Adrenal gland (tissue), 12 donors: ENCODE data around the gene LGALS3BP. TPM values are rescaled to one million over a fixed set of nuclear protein-coding genes. Genes with fewer than 3 reads are reported as not detected.

ENCODE experiments used
- DNase-seq, 7 donors: peaks; one replicate each; pipeline ENCODE4 v3.0.0-alpha.2; 2019 to 2020
- H3K27ac ChIP-seq, 5 donors: fragments of 200-600 bp; sonication (generic) in 4 of 5; 1 replicate in 3 of 5; 2 replicates in 2 of 5; pipeline versions ENCODE4 v1.5.1 to v1.8.0; 2016 to 2020; ENCODE audit warnings: mild to moderate bottlenecking in 1 of 5
- H3K27me3 ChIP-seq: fragments of 200-600 bp; 2 replicates; pipeline ENCODE4 v1.8.0; 2021
- H3K36me3 ChIP-seq, 2 donors: fragments of 200-600 bp; replicated peaks in 1 of 2; 1 replicate in 1 of 2; 2 replicates in 1 of 2; pipeline versions ENCODE4 v1.5.1 to v1.8.0; 2018 to 2022
- H3K4me1 ChIP-seq, 2 donors: fragments of 200-600 bp; replicated peaks in 1 of 2; 1 replicate in 1 of 2; 2 replicates in 1 of 2; pipeline versions ENCODE4 v1.5.1 to v1.8.0; 2018 to 2021
- H3K4me3 ChIP-seq, 4 donors: fragments of 200-600 bp; sonication (generic) in 3 of 4; one replicate each; pipeline ENCODE4 v1.5.1; 2016 to 2018
- H3K9me3 ChIP-seq, 3 donors: fragments of 200-600 bp; sonication (generic) in 1 of 3; replicated peaks in 1 of 3; 1 replicate in 2 of 3; 2 replicates in 1 of 3; pipeline versions ENCODE4 v1.5.1 to v1.8.0; 2016 to 2021
- POLR2A ChIP-seq, 2 donors: fragments of 450-650 bp; IDR thresholded peaks; one replicate each; pipeline ENCODE4 v1.6.1; 2017; ENCODE audit warnings: antibody characterized with exemption in 2 of 2, mild to moderate bottlenecking in 2 of 2, moderate library complexity in 1 of 2
- WGBS, 4 donors: extraction: QIAGEN DNeasy Blood & Tissue Kit in 2 of 4; methylation state at CpG; one replicate each; pipeline versions ENCODE4 v1.1.5 to v1.1.7; 2013 to 2017; 5-methylcytosine and 5-hydroxymethylcytosine counted together
- intact Hi-C, 2 donors: fragments of 100-400 bp; cut with DNase I; formaldehyde crosslinking; loops; one replicate each; pipeline versions ENCODE4 v1.14.1 to v1.15.0; 2022 to 2023
- polyA plus RNA-seq, 3 donors: library from polyadenylated mRNA; stranded (reverse); fragments of 200-250 nt in 2 of 3; fragments of 350-450 nt in 1 of 3; fragmentation: Illumina TruSeq in 1 of 3; extraction: RNeasy Lipid Tissue Mini Kit (QIAGEN cat#74804) in 1 of 3; gene quantifications; one replicate each; pipeline ENCODE4 v1.2.3, GENCODE V29; 2013 to 2014
- total RNA-seq, 9 donors: library from RNA; depleted of rRNA in 4 of 9; stranded (reverse); fragments of >200 nt in 4 of 9; fragments of 120-200 nt in 1 of 9; fragmentation: NEBNext Ultra II Directional in 1 of 9; extraction: Animal tissue kit (Norgen Biotek cat#: 25700) in 1 of 9; gene quantifications; one replicate each; pipeline versions ENCODE4 v1.1.0 to v1.2.4, GENCODE V29; 2013 to 2023
- TF ChIP-seq, protein P1 (sequence below), 6 experiments: fragments of 450-650 bp in 4 of 6; fragments of 200-600 bp in 2 of 6; sonication (generic) in 1 of 6; IDR thresholded peaks; 1 replicate in 5 of 6; 2 replicates in 1 of 6; pipeline versions ENCODE4 v1.5.1 to v1.8.0; 2016 to 2021; ENCODE audit warnings: antibody characterized with exemption in 6 of 6, mild to moderate bottlenecking in 2 of 6, moderate library complexity in 1 of 6
- donor health status: healthy with polysubstance abuse.
- donor health status: Bipolar disorder and iron deficiency.
- donor health status: DM: yes; HTN: yes; CAD: no.
- donor health status: DM: no; HTN: no; CAD: no.
- donor health status: DM: no; HTN: no; CAD: no.
- donor health status: DM: yes; HTN: yes; CAD: no.

LGALS3BP gene
- total and polyA plus RNA-seq, 12 donors, result 144 to 1,588 (median 726) TPM

DNA sequence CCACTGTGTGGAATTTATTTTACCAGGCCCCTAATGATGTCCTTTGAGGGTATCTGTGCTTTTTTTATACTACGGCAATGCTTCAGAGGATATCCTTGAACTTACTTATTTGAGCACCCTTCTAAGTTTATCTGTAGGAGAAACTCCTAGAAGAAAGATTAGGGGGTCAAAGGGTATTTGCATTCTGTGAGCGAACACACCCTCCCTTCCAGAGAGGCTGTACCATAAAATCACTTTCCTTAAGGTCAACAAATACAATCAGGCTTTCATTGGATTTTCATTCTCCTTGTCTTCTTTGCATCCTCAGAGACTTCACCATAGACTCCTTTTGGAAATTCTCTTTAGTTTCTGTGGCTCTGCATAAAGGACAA is 39.5 kb upstream of the LGALS3BP start:
- no peak for DNase-seq
- Histone ChIP-seq H3K4me3 (no peak overlapping the region), H3K27me3 (no peaks in the 10 kb centered on the region), H3K4me1 (peaks cover 25 to 49% of the 10 kb centered on the region in 2 donors), H3K9me3 (no peaks in the 10 kb centered on the region), H3K36me3 (no peaks in the 10 kb centered on the region), H3K27ac (peak overlapping the region in 1 of 5 donors; percentile 94)
- intact Hi-C loops, result no loop called here
- TF ChIP-seq, protein P1, sequence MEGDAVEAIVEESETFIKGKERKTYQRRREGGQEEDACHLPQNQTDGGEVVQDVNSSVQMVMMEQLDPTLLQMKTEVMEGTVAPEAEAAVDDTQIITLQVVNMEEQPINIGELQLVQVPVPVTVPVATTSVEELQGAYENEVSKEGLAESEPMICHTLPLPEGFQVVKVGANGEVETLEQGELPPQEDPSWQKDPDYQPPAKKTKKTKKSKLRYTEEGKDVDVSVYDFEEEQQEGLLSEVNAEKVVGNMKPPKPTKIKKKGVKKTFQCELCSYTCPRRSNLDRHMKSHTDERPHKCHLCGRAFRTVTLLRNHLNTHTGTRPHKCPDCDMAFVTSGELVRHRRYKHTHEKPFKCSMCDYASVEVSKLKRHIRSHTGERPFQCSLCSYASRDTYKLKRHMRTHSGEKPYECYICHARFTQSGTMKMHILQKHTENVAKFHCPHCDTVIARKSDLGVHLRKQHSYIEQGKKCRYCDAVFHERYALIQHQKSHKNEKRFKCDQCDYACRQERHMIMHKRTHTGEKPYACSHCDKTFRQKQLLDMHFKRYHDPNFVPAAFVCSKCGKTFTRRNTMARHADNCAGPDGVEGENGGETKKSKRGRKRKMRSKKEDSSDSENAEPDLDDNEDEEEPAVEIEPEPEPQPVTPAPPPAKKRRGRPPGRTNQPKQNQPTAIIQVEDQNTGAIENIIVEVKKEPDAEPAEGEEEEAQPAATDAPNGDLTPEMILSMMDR (IDR thresholded peaks at IDR 0.05), result no peak
- no peak for TF ChIP-seq POLR2A (IDR thresholded peaks at IDR 0.05)
- 74 to 90% (median 81%) methylated on average over 2 of the region's 2 CpGs for WGBS, 4 donors

DNA sequence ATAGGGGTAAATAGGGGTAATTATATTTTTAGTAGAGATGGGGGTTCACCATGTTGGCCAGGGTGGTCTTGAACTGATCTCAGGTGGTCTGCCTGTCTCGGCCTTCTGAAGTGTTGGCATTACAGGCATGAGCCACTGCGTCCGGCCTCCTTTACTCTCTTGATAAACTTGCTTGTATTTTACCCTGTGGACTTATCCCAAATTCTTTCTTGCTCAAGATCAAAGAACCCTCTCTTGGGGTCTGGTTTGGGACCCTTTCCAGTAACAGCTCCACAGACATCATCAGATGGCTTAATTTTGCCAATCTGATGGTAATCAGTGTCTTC is 38.6 kb upstream of the LGALS3BP start:
- intact Hi-C loops, result no loop called here
- peak in 2 of 7 donors; percentile 19 to 21 for DNase-seq

DNA sequence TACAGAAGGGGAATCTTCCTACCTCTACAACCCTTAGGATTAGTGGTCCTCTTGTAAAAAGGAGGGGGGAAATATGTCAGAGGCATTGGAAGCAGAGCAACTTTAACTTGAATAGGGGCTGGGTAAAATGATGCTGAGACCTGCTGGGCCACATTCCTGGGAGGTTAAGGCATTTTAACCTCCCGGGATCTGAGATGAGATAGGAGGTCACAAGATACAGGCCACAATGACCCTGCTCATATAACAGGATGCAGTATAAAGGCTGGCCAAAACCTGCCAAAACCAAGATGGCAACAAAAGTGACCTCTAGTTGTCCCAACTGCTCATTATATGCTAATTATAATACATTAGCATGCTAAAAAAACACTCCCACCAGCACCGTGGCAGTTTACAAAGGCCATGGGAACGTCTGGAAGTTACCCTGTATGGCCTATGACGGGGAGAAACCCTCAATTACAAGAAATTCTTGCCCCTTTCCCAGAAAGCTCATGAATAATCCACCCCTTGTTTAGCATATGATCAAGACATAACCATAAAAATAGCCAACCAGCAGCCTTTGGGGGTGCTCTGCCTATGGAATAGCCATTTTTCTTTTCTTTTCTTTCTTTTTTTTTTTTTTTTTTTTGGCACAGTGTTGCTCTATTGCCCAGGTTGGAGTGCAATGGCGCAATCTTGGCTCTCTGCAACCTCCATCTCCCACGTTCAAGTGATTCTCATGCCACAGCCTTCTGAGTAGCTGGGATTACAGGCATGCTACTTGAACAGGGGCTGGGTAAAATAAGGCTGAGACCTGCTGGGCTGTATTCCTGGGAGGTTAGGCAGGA is 38.0 kb upstream of the LGALS3BP start:
- intact Hi-C loops, result no loop called here
- Histone ChIP-seq H3K4me1 (peaks cover 19 to 34% of the 10 kb centered on the region in 2 donors), H3K4me3 (no peak overlapping the region), H3K27ac (no peak overlapping the region), H3K27me3 (no peaks in the 10 kb centered on the region), H3K36me3 (no peaks in the 10 kb centered on the region), H3K9me3 (no peaks in the 10 kb centered on the region)
- DNase-seq, result peak in 4 of 7 donors; percentile 7 to 23 (median 9)
- 70 to 75% (median 72%) methylated on average over 6 of the region's 6 CpGs for WGBS, 4 donors
- TF ChIP-seq, protein P1 (IDR thresholded peaks at IDR 0.05), result no peak
- no peak for TF ChIP-seq POLR2A (IDR thresholded peaks at IDR 0.05)

More for the DNA sequence above, 38.6 kb upstream of the LGALS3BP start:
- TF ChIP-seq POLR2A (IDR thresholded peaks at IDR 0.05), result no peak
- TF ChIP-seq, protein P1 (IDR thresholded peaks at IDR 0.05), result no peak
- Histone ChIP-seq H3K4me3 (no peak overlapping the region), H3K27me3 (no peaks in the 10 kb centered on the region), H3K36me3 (no peaks in the 10 kb centered on the region), H3K9me3 (no peaks in the 10 kb centered on the region), H3K27ac (no peak overlapping the region), H3K4me1 (peaks cover 19 to 40% of the 10 kb centered on the region in 2 donors)
- WGBS, 4 donors, result 89 to 97% (median 93%) methylated on average over 3 of the region's 3 CpGs

DNA sequence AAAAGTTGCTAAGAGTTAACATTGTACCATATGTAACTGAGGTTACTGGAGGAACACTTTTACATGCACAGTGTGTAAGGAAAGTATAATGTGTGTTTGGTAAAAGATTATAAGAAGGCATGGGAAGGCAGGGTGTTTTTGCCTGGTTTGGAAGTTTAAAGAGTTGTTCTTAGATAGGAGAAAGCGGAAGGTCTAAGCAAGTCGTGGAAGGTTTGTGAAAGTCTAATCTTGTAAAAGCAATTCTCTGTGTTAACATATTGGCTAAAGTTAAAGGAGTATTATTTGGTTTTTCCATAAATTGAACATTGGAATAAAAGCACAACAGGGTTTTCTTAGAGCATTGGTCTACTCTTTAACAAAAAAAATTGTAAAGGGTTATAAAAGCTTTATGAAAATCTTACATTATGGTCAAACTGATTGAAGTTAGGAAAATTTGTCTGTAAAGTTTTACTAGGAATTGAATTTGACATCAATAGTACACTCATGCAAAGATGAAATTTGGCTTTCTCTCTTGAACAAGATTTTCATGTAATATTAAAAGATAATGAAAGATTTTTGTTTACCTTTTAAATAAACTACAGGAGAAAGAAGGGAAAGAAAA is 34.5 kb upstream of the LGALS3BP start:
- 79 to 85% (median 80%) methylated on average over 2 of the region's 2 CpGs for WGBS, 4 donors
- H3K27me3 ChIP-seq, result no peaks in the 10 kb centered on the region
- no peak for TF ChIP-seq POLR2A (IDR thresholded peaks at IDR 0.05)
- TF ChIP-seq, protein P1 (IDR thresholded peaks at IDR 0.05), result no peak
- no peaks in the 10 kb centered on the region for H3K9me3 ChIP-seq
- H3K27ac ChIP-seq, result no peak overlapping the region
- H3K4me3 ChIP-seq, result no peak overlapping the region
- intact Hi-C loops, result no loop called here
- H3K4me1 ChIP-seq, result peaks cover 0 to 4% of the 10 kb centered on the region in 2 donors
- no peaks in the 10 kb centered on the region for H3K36me3 ChIP-seq
- no peak for DNase-seq
